AG04450 (cell line): Measurements from ENCODE around the gene TDO2. TPM values are rescaled to one million over a fixed set of nuclear protein-coding genes. Genes with fewer than 3 reads are reported as not detected.

Experiments used
- CTCF ChIA-PET: fragments of 300-600, 350-600 bp; formaldehyde crosslinking; extraction: SDS; loops from one replicate; lab custom pipeline; 2022; ENCODE audit warnings: antibody characterized with exemption, inconsistent platforms; lab: Charles Lee
- POLR2A ChIA-PET: fragments of 350-600 bp; formaldehyde crosslinking; extraction: SDS; loops from one replicate; lab custom pipeline; 2021; ENCODE audit warnings: antibody characterized with exemption, inconsistent platforms; lab: Yijun Ruan, JAX
- DNase-seq: peaks from one replicate; pipeline ENCODE4 v3.0.0-alpha.2; 2011; ENCODE audit warnings: low read depth, low spot score
- H3K27ac ChIP-seq: one replicate; pipeline ENCODE4 v1.5.1; 2012; ENCODE audit warnings: low read depth, low read length, control low read depth
- H3K27me3 ChIP-seq: one replicate; pipeline ENCODE4 v1.6.0; 2012; ENCODE audit warnings: low read length; ENCODE audit not compliant: control insufficient read depth, insufficient read depth
- H3K4me3 ChIP-seq: 2 replicates; pipeline ENCODE4 v1.5.1; 2011; ENCODE audit warnings: mild to moderate bottlenecking, low read depth, low read length, control low read depth
- H3K9me3 ChIP-seq: 2 replicates; pipeline ENCODE4 v1.5.1; 2012; ENCODE audit warnings: low read length; ENCODE audit not compliant: control insufficient read depth, insufficient read depth
- polyA plus RNA-seq: library from polyadenylated mRNA; depleted of rRNA; stranded (reverse); fragments of >200 nt; gene quantifications from 2 replicates; pipeline ENCODE4 v1.2.3, GENCODE V29; 2011
- TF ChIP-seq, protein P1 (sequence below): IDR thresholded peaks from 2 replicates; pipeline ENCODE4 v1.5.1; 2011; ENCODE audit warnings: low read depth, low read length, control low read depth, inconsistent platforms

TDO2 gene
- polyA plus RNA-seq, 1 experiment = 0.84 TPM

DNA sequence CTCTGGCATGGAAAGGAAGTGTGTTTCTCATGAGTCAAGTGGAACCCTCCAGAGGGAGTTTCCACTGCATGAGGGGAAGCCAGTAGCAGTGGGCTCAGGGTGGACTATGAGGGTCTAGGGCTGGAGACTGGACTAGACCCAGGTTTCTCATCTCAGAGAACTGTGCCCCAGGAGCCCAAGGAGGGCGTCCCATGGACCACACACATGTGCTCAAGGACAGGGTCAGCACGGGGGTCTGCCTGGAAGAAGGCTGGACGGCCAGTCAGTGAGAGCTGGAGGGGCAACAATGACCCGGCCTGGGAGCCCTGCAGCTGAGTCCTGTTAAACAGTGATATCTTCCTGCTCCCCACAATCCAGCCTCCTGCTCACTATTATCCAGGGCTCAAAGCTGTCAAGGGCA, 55.9 kb downstream of the TDO2 start:
- TF ChIP-seq, protein P1, sequence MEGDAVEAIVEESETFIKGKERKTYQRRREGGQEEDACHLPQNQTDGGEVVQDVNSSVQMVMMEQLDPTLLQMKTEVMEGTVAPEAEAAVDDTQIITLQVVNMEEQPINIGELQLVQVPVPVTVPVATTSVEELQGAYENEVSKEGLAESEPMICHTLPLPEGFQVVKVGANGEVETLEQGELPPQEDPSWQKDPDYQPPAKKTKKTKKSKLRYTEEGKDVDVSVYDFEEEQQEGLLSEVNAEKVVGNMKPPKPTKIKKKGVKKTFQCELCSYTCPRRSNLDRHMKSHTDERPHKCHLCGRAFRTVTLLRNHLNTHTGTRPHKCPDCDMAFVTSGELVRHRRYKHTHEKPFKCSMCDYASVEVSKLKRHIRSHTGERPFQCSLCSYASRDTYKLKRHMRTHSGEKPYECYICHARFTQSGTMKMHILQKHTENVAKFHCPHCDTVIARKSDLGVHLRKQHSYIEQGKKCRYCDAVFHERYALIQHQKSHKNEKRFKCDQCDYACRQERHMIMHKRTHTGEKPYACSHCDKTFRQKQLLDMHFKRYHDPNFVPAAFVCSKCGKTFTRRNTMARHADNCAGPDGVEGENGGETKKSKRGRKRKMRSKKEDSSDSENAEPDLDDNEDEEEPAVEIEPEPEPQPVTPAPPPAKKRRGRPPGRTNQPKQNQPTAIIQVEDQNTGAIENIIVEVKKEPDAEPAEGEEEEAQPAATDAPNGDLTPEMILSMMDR = no peak
- Histone ChIP-seq H3K27me3 (no peaks in the 10 kb centered on the region), H3K9me3 (no peaks in the 10 kb centered on the region), H3K27ac (no peak overlapping the region), H3K4me3 (no peak overlapping the region)
- ChIA-PET POLR2A (no interaction called here), CTCF (no interaction called here)
- no peak for DNase-seq

GRCh38 chr4:155960522-155960921, 57.0 kb downstream of the TDO2 start:
- TF ChIP-seq, protein P1 = no peak
- no peaks in the 10 kb centered on the region for H3K9me3 ChIP-seq
- no peak overlapping the region for H3K4me3 ChIP-seq
- POLR2A ChIA-PET = no interaction called here
- H3K27ac ChIP-seq = no peak overlapping the region
- H3K27me3 ChIP-seq = no peaks in the 10 kb centered on the region
- CTCF ChIA-PET = no interaction called here
- no peak for DNase-seq

DNA sequence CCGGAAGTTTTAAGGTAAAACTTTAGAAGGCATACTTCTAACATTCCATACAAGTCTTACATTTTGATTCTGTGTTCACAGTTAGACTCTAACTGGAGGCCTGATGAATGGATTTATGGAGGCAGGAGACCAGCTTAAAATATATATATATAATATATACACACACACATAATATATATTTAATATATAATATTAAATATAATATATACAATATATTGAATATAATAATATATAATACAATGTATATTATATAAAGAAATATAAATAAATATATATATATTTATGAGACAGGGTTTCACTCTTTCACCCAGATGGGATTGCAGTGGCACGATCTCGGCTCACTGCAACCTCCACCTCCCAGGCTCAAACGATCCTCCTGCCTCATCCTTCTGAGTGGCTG, 58.1 kb downstream of the TDO2 start:
- Histone ChIP-seq H3K4me3 (no peak overlapping the region), H3K27me3 (no peaks in the 10 kb centered on the region), H3K9me3 (no peaks in the 10 kb centered on the region), H3K27ac (no peak overlapping the region)
- DNase-seq = no peak
- TF ChIP-seq, protein P1 = no peak
- POLR2A ChIA-PET = no interaction called here
- CTCF ChIA-PET = interaction anchor here (0.7 kb wide), 1 partner anchor 143 kb away, joined by 3 read pairs; no protein-coding TSS in a partner anchor

DNA sequence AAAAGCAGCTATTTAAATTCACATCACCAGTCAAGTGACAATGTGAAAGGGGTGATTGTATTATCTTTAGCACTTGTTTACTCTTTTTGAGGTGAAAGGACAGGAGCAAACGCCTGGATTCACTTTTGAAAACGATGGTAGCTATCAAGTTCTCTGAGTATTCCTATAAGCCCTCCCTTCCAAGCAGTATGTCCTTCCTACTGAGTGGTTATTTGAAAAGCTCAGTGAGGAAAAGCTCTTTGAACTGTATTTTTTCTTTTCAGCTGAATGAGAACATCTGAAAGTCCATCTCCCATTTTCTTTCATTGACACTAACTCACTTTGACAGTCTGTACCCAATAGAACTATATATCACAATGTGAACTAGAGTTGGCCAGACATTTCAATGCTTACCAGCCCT, 59.3 kb downstream of the TDO2 start:
- ChIA-PET CTCF (interaction anchor here (1.1 kb wide), 1 partner anchor 560 kb away, joined by 4 read pairs; no protein-coding TSS in a partner anchor), POLR2A (no interaction called here)
- Histone ChIP-seq H3K9me3 (no peaks in the 10 kb centered on the region), H3K27me3 (no peaks in the 10 kb centered on the region), H3K4me3 (no peak overlapping the region), H3K27ac (no peak overlapping the region)
- DNase-seq = no peak
- TF ChIP-seq, protein P1 = no peak

DNA sequence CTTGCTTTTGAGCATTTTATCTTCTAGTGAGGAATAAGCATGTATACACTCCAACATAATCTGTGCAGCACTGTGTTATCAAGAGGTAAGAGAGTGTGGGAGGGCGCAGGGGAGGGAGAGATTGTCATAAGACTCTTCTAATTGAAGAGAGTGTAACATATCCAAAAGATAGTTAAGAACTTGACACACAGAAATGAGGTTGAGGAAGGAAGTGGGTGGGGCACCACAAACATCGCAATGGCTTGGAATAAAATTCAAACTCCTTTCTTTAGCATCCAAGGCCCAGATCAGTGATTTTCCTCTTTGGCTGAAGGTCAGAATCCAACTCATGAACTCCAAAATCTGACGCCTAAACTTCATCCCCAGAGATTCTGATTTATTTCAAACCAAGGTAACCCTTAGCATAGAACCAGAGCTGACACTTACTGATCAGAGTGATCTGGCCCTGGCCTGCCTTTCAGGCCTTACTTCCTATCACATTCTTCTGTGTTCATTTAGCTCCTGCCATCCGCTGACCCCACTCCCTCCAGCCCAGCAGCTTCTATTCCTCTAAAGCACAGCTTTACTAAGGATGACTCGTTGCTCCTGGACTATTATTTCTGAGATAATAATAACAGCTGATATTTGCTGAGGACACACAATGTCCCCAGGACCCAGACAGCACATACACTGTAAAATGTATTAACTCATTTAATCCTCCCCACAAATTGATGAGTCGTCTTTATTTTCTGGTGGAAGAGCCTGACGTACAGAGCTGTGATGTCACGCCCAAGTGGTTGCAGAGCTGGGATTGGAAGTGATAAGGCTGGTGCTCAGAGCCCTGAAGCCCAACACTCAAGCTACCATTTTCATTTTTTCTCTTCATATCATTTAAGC, 60.8 kb downstream of the TDO2 start:
- POLR2A ChIA-PET = no interaction called here
- Histone ChIP-seq H3K27me3 (no peaks in the 10 kb centered on the region), H3K9me3 (no peaks in the 10 kb centered on the region), H3K4me3 (no peak overlapping the region), H3K27ac (no peak overlapping the region)
- CTCF ChIA-PET = interaction anchor here (3.2 kb wide), 1 partner anchor 11 kb away, joined by 12 read pairs; the partner anchor contains the start of gene CTSO
- TF ChIP-seq, protein P1 = no peak
- no peak for DNase-seq
